ENCODE measurements around the gene FAF1.

- no peak for TF ChIP-seq EGR2 (tag by site-specific recombination; IDR thresholded peaks at IDR 0.05; ENCODE audit: low read depth)
- TF ChIP-seq CTCF (tag by site-specific recombination; IDR thresholded peaks at IDR 0.05) = no peak
- no peak for TF ChIP-seq ZNF623 (tag by site-specific recombination; IDR thresholded peaks at IDR 0.05)
Observed at GRCh38 chr1:50637460-50637859, 322.6 kb downstream of the FAF1 start.

All from HEK293 (cell line).